GM18907 (cell line): ENCODE measurements around the gene AGAP6.
"Not testable (repeated sequence)": the region's sequence is repeated elsewhere in the genome, so short reads cannot be mapped to it uniquely, and the experiment has no call there.

Source experiments
- ATAC-seq: cut with Tn5 transposase; IDR thresholded peaks from one replicate; pipeline ENCODE4 v1.9.1; 2021; ENCODE audit warnings: mild to moderate bottlenecking, moderate library complexity; ENCODE audit not compliant: unreplicated experiment

The AGAP6 gene

GRCh38 chr10:49988376-49988775 lies at the start of gene AGAP6:
AGAP6 (plus strand) TSS chr10:49988406; CDS start chr10:49988716, 310 bp downstream.
- not testable (repeated sequence) for ATAC-seq

GRCh38 chr10:49941447-49942338 lies 46.5 kb upstream of the AGAP6 start, which contains the start of the genes PARG and TIMM23B:
PARG (minus strand) TSS chr10:49942027; CDS start chr10:49941725, 302 bp downstream.
TIMM23B (plus strand) TSS chr10:49942053; CDS start chr10:49942195, 142 bp downstream.
- ATAC-seq = peak; percentile 84

- ATAC-seq = peak; percentile 14
Observed at GRCh38 chr10:49942339-49942705, 45.9 kb upstream of the AGAP6 start.

- not testable (repeated sequence) for ATAC-seq
Observed at GRCh38 chr10:49943607-49944006, 44.6 kb upstream of the AGAP6 start.

- ATAC-seq = peak; percentile 53
Observed at GRCh38 chr10:49948142-49948541, 40.1 kb upstream of the AGAP6 start.

- ATAC-seq = not testable (repeated sequence)
Observed at GRCh38 chr10:49948737-49949136, 39.5 kb upstream of the AGAP6 start.

- ATAC-seq = not testable (repeated sequence)
Observed at GRCh38 chr10:49952006-49952405, 36.2 kb upstream of the AGAP6 start.

- not testable (repeated sequence) for ATAC-seq
Observed at GRCh38 chr10:49953122-49953521, 35.1 kb upstream of the AGAP6 start.

- ATAC-seq = not testable (repeated sequence)
Observed at GRCh38 chr10:49970331-49970857, 17.8 kb upstream of the AGAP6 start.

- ATAC-seq = not testable (repeated sequence)
Observed at GRCh38 chr10:49971466-49971865, 16.7 kb upstream of the AGAP6 start.

GRCh38 chr10:49972094-49972493 lies 16.1 kb upstream of the AGAP6 start:
- not testable (repeated sequence) for ATAC-seq

GRCh38 chr10:49977756-49978155 lies 10.4 kb upstream of the AGAP6 start:
- ATAC-seq = not testable (repeated sequence)

GRCh38 chr10:49987207-49987606 lies 999 bp upstream of the AGAP6 start:
- ATAC-seq = not testable (repeated sequence)

- not testable (repeated sequence) for ATAC-seq
Observed at GRCh38 chr10:49995321-49995720, 7.1 kb downstream of the AGAP6 start.

- not testable (repeated sequence) for ATAC-seq
Observed at GRCh38 chr10:50014024-50014423, 25.8 kb downstream of the AGAP6 start.

GRCh38 chr10:50015596-50016220 lies 27.5 kb downstream of the AGAP6 start:
- ATAC-seq = not testable (repeated sequence)

GRCh38 chr10:50016926-50017325 lies 28.7 kb downstream of the AGAP6 start:
- not testable (repeated sequence) for ATAC-seq

- not testable (repeated sequence) for ATAC-seq
Observed at GRCh38 chr10:50017646-50018045, 29.4 kb downstream of the AGAP6 start.

- not testable (repeated sequence) for ATAC-seq
Observed at GRCh38 chr10:50019279-50019678, 31.1 kb downstream of the AGAP6 start.

- not testable (repeated sequence) for ATAC-seq
Observed at GRCh38 chr10:50020451-50021024, 32.3 kb downstream of the AGAP6 start.

GRCh38 chr10:50021646-50022045 lies 33.4 kb downstream of the AGAP6 start:
- no peak for ATAC-seq
